GM12872 (cell line): ENCODE data around the gene CLINT1.

Source experiments
- TF ChIP-seq, protein P1 (sequence below): IDR thresholded peaks from 3 replicates; pipeline ENCODE4 v1.5.1; 2011; ENCODE audit warnings: low read depth, mild to moderate bottlenecking, low read length, moderate library complexity; ENCODE audit not compliant: insufficient read depth

CLINT1 gene

DNA sequence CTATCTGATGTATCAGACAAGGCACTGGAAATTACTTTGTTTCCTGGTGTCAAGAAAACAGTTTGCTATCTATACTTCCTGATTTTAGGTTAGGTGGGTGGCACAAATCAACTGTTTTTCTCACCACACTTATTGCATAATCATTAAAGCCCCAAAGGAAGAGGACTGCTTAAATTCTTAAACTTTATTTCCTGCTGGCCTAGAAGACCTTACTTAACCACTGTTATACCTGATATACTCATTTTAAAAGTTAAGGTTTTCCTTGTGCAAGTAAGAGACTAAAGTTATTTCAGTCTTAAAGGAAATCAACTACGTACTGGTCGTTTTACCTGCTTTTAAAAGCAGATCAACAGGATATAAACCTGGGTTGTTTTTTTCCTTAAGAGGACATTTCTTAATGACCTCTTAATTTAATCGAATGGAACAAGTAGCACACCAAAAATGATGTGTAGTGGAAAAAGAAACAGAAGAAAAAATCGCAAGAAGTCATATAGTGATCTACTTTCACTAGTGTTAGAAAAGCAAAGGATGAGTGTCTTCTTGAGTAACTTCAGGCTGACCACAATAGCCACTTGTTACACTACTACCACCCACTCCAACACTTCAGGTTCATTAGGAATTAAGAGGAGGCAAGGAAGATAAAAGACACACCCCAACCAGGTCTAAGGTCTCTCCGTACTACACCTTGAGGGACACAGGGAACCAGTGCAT, 974 bp downstream of the CLINT1 start:
- TF ChIP-seq, protein P1, sequence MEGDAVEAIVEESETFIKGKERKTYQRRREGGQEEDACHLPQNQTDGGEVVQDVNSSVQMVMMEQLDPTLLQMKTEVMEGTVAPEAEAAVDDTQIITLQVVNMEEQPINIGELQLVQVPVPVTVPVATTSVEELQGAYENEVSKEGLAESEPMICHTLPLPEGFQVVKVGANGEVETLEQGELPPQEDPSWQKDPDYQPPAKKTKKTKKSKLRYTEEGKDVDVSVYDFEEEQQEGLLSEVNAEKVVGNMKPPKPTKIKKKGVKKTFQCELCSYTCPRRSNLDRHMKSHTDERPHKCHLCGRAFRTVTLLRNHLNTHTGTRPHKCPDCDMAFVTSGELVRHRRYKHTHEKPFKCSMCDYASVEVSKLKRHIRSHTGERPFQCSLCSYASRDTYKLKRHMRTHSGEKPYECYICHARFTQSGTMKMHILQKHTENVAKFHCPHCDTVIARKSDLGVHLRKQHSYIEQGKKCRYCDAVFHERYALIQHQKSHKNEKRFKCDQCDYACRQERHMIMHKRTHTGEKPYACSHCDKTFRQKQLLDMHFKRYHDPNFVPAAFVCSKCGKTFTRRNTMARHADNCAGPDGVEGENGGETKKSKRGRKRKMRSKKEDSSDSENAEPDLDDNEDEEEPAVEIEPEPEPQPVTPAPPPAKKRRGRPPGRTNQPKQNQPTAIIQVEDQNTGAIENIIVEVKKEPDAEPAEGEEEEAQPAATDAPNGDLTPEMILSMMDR = no peak

- TF ChIP-seq, protein P1 = peak; percentile 57
Observed at GRCh38 chr5:157855404-157855994, 3.4 kb downstream of the CLINT1 start.

GRCh38 chr5:157845914-157846598, 12.9 kb downstream of the CLINT1 start:
- TF ChIP-seq, protein P1 = no peak

- TF ChIP-seq, protein P1 = no peak
Observed at GRCh38 chr5:157842787-157843186, 16.2 kb downstream of the CLINT1 start.

DNA sequence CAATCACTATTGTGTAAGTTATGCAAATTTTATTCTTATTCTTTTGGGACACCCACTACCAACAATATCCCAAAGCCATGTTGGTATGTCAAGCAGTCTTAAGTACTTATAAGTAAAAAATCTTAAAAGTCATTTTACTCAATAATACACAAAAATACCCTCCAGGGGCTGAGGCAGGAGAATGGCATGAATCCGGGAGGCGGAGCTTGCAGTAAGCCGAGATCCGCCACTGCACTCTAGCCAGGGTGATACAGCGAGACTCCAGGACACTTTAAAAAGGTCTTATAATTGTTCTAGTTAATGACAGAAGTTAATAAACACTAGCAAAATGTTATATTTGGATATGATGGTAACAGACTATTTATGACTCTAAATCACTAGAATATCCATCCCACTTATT, 16.8 kb downstream of the CLINT1 start:
- TF ChIP-seq, protein P1 = no peak

- TF ChIP-seq, protein P1 = no peak
Observed at GRCh38 chr5:157839157-157839795, 19.7 kb downstream of the CLINT1 start.

- TF ChIP-seq, protein P1 = no peak
Observed at GRCh38 chr5:157836121-157836753, 22.7 kb downstream of the CLINT1 start.
